Panc1 (cell line): ENCODE measurements around the gene ACKR2.

Source experiments
- CTCF ChIP-seq: fragments of 450-650 bp; IDR thresholded peaks from 2 replicates; pipeline ENCODE4 v1.5.1; 2017; ENCODE audit warnings: mild to moderate bottlenecking
- REST ChIP-seq, 2 experiments: IDR thresholded peaks; 2 replicates each; pipeline ENCODE4 v1.6.1; 2011 to 2012; ENCODE audit warnings: low read depth in 2 of 2, control low read depth in 1 of 2, low read length in 1 of 2, mild to moderate bottlenecking in 1 of 2, moderate library complexity in 1 of 2; ENCODE audit not compliant: insufficient read depth in 1 of 2

- TF ChIP-seq CTCF (no peak), REST (IDR thresholded peaks at IDR 0.05; ENCODE audit: insufficient read depth in 1 of 2, low read depth in 2 of 2, low read length in 1 of 2) (no peak)
Measured at GRCh38 chr3:42795621-42796181, 13.5 kb upstream of the ACKR2 start.
